GM10266 (cell line): ENCODE data around the gene POU2F2.

Experiments used
- DNase-seq: peaks from one replicate; pipeline ENCODE4 v3.0.0; 2012; ENCODE audit errors: extremely low spot score
- TF ChIP-seq, protein P1 (sequence below): IDR thresholded peaks from 2 replicates; pipeline ENCODE4 v1.5.1; 2012; ENCODE audit warnings: mild to moderate bottlenecking, low read depth; ENCODE audit not compliant: control insufficient read depth, insufficient read depth; ENCODE audit errors: missing control alignments

The POU2F2 gene

DNA sequence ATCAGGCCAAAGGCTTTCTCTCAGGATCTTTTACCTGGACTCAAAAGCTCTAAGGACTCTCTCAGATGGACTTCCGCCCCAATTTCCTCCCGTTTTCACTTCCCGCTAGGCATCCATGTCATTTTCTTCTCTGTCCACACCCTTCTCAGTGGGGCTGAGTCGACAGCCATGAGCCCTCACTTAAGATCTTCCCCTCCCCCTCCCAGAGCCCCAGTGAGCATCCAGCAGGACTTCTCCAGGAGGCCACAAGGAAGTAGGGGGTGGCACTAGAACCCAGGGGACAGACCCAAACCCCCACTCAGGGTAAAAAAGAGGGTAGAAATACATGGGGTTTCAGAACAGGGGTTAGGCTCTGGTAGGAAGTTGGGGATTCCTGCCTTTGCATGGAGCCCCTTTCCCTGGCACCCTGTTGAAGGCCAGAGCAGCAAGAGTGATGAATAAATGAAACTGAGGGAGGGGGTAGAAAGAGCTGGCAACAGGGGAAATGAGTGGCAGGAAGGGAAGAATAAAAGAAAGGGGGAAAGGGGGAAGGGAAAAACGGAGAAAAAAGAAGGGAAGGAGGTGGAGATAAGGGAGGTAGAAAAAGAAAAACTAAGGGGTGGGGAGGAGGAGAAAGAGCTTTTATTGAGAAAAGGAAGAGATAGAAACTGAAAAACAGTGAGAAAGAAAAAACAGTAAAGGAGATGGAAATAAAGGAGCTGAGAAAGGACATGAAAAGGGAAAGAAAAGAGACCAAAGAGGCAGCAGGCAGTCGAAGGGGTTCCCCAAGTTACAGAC is 42.9 kb upstream of the POU2F2 start:
- TF ChIP-seq, protein P1, sequence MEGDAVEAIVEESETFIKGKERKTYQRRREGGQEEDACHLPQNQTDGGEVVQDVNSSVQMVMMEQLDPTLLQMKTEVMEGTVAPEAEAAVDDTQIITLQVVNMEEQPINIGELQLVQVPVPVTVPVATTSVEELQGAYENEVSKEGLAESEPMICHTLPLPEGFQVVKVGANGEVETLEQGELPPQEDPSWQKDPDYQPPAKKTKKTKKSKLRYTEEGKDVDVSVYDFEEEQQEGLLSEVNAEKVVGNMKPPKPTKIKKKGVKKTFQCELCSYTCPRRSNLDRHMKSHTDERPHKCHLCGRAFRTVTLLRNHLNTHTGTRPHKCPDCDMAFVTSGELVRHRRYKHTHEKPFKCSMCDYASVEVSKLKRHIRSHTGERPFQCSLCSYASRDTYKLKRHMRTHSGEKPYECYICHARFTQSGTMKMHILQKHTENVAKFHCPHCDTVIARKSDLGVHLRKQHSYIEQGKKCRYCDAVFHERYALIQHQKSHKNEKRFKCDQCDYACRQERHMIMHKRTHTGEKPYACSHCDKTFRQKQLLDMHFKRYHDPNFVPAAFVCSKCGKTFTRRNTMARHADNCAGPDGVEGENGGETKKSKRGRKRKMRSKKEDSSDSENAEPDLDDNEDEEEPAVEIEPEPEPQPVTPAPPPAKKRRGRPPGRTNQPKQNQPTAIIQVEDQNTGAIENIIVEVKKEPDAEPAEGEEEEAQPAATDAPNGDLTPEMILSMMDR, result no peak
- DNase-seq, result no peak

DNA sequence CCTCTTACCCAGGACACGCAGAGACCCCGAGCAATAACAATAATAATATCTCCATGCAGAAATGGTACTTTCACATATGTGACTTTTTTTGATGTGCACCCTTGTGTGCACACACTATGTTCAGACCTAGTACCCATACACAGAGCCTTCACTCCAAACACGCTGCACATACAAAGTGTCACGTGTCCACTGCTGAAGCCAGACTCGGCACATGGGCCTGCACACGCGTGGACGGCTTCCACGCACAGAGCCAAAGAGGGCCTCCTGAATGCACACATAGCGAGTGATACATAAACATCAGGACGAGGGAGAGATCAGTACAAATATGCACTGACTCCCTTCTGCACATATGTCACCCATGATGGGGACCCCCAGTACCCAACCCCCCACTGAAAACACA is 41.9 kb upstream of the POU2F2 start:
- TF ChIP-seq, protein P1, result no peak
- DNase-seq, result no peak

DNA sequence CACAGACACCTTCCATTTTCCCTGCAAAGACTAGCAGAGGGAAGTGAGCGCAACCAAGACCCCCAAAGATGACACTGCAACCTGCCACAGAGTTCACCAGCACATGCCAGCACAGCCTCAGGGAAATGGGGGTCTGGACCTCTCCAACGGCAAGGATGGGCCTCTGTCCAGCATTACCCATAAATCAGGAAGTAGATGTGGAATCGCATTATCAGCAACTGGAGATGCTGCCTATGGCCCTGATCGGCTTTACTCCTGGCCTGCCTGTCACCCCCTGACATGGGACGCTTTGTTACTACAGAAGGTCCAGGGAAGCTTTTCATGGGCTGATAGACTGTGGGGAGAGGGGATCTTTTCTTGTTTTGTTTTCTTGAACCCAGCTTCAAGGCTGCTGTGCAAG is 41.4 kb upstream of the POU2F2 start:
- TF ChIP-seq, protein P1, result no peak
- no peak for DNase-seq

DNA sequence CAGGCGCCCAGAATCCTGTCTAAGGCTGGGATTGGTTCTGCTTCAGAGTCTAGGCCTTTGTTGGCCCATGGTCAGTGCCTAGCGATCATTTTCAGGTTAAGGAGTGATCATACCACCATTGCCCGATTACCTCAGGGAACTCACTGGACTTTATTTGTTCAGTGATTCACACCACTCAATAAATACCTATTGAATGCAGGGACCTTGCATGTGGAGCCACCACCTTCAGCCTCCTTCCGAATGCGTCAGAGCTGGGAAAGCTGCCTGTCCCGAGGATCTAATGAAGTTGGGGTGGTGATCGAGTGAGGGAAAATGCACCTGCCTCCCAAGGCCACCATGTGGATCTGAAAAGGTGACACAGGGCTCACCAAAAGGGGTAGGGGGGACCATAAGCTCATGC is 40.0 kb upstream of the POU2F2 start:
- DNase-seq, result no peak

DNA sequence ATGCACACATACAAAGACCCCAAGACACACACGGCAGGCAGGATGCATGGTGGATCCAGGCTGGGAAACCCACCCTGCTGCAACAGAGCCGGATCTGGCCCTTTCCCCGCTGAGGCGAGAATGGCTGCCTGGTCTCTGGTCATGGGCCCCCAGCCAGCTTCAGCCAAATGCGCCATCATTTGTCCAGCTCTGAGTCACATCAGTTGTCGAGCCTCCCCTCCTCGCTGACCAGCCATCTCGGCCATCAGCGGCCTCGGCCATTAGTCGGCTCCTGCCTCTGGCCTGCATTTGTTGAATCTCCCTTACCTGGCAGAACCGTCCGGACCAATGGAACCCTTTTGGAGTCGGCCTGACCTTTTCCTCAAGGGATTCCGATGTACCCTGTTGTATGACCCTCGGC is 38.5 kb upstream of the POU2F2 start:
- TF ChIP-seq, protein P1, result no peak

More for the DNA sequence above, 40.0 kb upstream of the POU2F2 start:
- TF ChIP-seq, protein P1, result no peak

DNA sequence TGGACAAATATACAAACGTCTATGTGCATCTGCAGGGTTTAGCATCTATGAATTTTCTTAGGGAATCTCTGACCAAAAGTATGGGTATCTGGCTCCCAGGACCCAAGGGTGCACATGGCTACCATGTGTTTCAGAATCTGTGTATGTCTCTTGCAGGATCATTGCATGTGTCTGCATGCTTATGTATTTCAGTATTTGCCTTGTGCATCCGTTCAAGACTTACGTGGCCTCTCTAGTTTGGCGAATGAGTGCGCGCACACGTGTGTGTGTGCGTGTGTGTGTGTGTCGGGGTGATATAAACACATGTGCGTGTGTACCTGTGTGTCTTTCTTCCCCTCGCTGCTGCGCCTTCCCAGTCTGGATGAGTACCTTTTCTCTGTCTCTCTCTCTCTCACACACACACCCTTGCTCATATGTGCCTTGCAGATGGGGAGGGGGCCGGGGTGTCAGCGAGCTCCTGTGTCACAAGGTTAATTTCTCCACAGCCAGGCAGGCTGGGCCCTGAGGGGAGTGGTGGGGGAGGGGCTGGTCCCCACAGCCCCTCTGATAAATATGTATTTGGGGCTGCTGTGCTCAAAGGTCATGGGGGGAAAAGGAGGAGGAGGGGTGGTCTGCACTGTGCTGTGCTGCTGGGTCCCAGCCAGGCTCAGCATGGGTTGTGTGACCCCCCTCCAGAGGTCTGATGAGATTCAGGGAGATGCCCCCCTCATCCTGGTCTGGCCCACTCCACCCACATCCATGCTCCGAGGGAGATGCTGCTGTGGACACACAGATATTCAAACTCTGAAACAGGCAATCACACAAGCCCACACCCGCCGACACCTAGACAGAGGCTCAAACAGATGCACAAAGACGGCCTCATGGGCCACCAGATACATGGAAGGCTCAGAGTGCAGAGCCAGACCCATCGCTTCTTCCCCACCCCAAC is 37.5 kb upstream of the POU2F2 start:
- no peak for DNase-seq
- TF ChIP-seq, protein P1, result no peak

More for the DNA sequence above, 38.5 kb upstream of the POU2F2 start:
- no peak for DNase-seq
